Skin epidermis (tissue), 12 donors: ENCODE measurements around the gene SLC39A13.
"Not testable (repeated sequence)": the region's sequence is repeated elsewhere in the genome, so short reads cannot be mapped to it uniquely, and the experiment has no call there.

Source experiments
- H3K27ac ChIP-seq, 21 experiments: fragments of 200-600 bp; sonication (generic) in 11 of 21; one replicate each; pipeline ENCODE4 v1.5.0; 2020; ENCODE audit warnings: mild to moderate bottlenecking in 3 of 21, inconsistent platforms in 2 of 21, moderate library complexity in 2 of 21
- H3K4me3 ChIP-seq, 7 experiments: fragments of 200-600 bp; sonication (generic) in 2 of 7; one replicate each; pipeline ENCODE4 v1.5.0; 2020; ENCODE audit warnings: inconsistent platforms in 2 of 7, mild to moderate bottlenecking in 2 of 7, moderate library complexity in 1 of 7

Gene SLC39A13

DNA sequence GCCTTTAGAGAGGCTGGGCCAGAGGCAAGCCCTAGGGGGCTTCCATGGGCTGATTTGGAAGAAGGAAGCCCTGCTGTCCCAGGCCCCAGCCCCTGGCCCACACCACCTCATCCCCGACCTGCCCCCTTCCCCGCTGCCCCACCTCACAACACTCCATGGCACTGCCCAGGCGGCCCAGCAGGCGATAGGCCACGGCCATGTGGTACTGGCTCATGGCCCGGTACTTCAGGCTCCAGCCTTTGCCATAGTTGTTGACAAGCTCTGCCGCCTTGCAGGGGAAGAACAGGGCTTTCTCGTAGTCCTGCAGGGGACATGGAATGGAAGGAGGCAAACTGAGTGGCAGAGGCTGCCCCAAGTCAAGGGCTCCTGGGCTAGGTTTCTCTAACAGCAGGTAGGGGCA, 34.1 kb downstream of the SLC39A13 start:
- H3K4me3 ChIP-seq, result no peak overlapping the region
- H3K27ac ChIP-seq, result no peak overlapping the region

- no peak overlapping the region for H3K27ac ChIP-seq
- no peak overlapping the region for H3K4me3 ChIP-seq
Observed at GRCh38 chr11:47443028-47443700, 34.8 kb downstream of the SLC39A13 start.

- Histone ChIP-seq H3K4me3 (no peak overlapping the region), H3K27ac (no peak overlapping the region)
Observed at GRCh38 chr11:47443817-47444216, 35.4 kb downstream of the SLC39A13 start.

- no peak overlapping the region for H3K27ac ChIP-seq
- H3K4me3 ChIP-seq, result no peak overlapping the region
Observed at GRCh38 chr11:47445840-47446239, 37.5 kb downstream of the SLC39A13 start.

DNA sequence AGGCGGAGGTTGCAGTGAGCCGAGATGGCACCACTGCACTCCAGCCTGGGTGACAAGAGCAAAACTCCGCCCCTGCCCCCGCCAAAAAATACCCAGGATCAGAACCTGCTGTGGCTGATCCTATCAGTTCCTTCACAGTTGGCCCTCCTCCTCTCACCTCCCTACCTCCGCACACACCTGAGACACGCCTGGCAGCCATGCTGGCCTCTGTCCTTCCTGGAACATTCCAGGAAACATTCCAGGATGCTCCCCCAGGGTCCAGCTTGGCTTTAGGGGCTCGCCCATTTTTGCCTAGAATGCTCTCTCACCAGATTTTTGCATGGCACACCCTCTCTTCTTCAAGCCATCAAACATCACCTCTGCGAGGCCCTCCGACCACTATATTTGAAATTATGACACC, 38.4 kb downstream of the SLC39A13 start:
- Histone ChIP-seq H3K4me3 (no peak overlapping the region), H3K27ac (no peak overlapping the region)

GRCh38 chr11:47447906-47448305, 39.5 kb downstream of the SLC39A13 start:
- Histone ChIP-seq H3K27ac (no peak overlapping the region), H3K4me3 (no peak overlapping the region)

DNA sequence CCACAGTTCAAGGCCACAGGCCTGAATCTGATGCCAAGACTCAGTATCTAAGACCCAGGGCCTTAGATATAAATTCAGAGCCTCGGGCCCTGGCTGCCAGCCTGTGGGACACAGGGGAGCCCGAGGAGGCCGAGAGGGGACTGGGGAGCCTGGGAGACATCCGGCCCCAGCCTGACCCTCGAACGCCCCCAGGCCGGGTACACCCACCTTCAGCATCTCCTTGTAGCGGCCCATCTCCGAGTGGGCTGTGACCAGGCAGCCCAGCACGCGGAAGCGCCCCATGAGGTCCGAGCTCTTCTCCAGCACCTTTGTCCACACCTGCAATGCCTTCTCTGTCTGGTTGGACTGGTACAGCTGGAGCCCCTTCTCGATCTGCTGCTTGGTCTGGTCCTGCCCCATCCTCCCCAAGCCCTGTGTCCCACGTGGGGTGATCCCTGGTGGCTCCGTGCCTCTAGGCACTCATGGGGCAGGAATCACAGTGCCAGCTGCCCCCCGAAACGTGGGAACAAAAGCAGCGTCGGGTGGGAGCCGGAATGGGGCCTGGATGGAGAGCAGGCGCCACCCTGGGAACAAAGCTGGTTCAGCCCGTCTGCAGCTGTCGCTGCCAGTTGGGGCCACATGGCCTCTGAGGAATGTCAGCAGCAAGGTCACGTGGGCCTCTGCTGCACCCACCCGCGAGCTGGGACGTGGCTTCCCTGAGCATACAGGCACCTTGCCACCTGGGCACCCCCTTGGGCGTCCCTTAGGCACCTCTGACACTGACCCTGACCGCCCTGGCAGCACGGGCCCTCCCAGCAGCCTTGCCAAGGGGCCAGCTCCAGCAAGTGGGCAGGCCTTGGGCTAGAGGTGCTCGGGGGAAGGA, 40.4 kb downstream of the SLC39A13 start, which contains the start of gene RAPSN:
Gene RAPSN (minus strand): TSS at position 571 of the 862 bp plus-strand sequence. CDS start 172 bp downstream, at position 399.
- Histone ChIP-seq H3K27ac (no peak within 1 kb of the TSS), H3K4me3 (no peak within 1 kb of the TSS)

DNA sequence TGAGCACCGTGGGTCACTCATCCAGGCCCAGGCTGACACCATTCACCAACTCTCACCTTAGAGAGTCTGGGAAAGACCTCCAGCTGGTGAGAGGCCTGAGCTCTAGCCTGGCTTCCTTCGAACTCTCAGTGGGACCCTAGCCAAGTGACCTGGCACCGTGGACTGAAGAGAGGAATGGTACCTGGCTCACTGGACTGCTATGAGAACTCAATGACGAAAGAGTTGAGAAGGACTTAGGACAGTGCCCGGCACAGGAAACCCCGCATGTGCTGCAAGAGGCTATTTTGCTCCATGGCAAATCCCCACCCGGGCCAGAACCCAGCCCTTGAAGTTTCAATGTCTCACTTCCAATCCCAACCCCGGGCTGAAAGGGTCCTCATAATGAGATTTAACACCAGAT, 41.2 kb downstream of the SLC39A13 start:
- Histone ChIP-seq H3K4me3 (no peak overlapping the region), H3K27ac (no peak overlapping the region)

DNA sequence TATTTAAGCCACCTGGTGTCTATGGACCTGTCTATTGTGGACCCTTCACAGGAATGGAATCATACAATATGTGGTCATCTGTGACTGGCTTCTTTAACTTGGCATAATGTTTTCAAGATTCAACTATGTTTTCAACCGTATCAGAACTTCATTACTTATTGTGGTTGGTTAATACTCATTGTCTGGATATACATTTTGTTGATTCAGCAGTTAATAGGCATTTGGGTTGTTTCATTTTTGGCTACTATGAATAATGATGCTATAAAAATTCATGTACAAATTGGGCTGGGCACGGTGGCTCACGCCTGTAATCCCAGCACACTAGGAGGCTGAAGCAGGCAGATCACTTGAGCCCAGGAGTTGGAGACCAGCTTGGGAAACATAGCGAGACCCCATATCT, 43.0 kb downstream of the SLC39A13 start:
- H3K4me3 ChIP-seq, result no peak overlapping the region
- no peak overlapping the region for H3K27ac ChIP-seq

GRCh38 chr11:47451990-47452389, 43.6 kb downstream of the SLC39A13 start:
- Histone ChIP-seq H3K27ac (no peak overlapping the region), H3K4me3 (no peak overlapping the region)

DNA sequence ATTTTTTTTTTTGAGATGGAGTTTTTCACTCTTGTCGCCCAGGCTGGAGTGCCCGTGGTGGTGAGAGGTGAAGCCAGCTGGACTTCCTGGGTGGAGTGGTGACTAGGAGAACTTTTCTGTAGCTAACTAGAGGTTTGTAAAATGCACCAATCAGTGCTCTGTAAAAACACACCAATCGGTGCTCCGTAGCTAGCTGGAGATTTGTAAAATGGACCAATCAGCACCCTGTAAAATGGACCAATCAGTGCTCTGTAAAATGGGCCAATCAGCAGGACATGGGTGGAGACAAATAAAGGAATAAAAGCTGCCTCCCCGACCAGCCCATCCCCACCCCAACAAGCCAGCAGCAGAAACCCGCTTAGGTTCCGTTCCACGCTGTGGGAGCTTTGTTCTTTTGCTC, 45.0 kb downstream of the SLC39A13 start:
- H3K27ac ChIP-seq, result no peak overlapping the region
- no peak overlapping the region for H3K4me3 ChIP-seq

DNA sequence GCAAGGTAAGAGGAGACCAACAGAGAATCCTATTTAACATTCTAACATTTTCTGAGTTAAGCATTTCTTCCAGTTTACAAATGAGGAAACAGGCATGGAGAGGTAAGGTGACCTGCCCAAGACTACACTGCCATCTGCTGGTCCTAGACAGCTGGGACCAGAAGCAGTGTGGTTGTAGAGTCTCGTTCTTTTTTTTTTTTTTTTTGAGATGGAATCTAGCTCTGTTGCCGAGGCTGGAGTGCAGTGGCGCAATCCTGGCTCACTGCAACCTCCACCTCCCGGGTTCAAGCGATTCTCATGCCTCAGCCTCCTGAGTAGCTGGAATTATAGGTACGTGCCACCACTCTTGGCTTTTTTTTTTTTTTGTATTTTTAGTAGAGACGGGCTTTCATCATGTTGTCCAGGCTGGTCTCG, 45.9 kb downstream of the SLC39A13 start:
- not testable (repeated sequence) for H3K4me3 ChIP-seq, H3K27ac ChIP-seq

GRCh38 chr11:47460571-47461235, 52.3 kb downstream of the SLC39A13 start:
- H3K4me3 ChIP-seq, result no peak overlapping the region
- no peak overlapping the region for H3K27ac ChIP-seq

GRCh38 chr11:47461876-47462275, 53.5 kb downstream of the SLC39A13 start:
- H3K27ac ChIP-seq, result no peak overlapping the region
- H3K4me3 ChIP-seq, result no peak overlapping the region

DNA sequence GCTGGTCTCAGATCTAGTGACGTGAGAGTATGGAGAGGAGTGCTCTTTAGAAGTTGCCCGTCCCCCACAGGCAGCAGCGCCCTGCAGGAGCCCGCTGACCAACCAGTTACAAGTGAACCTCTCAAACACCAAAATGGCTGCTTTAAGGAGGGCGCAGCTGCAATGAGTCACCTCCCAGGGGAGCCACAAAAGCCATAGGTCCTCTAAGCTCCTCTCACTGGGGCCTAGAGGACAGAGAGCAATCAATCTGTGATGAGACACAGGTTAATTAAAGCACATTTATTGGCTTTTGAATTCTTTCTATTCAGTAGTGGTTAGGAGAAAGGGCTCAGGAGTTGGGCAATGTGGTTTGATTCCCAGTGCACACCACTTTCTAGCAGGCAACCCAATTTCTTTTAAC, 56.1 kb downstream of the SLC39A13 start:
- Histone ChIP-seq H3K27ac (peak overlapping the region in 1 of 21 experiments; percentile 30), H3K4me3 (no peak overlapping the region)
